ENCODE measurements around the gene GRID2.

DNA sequence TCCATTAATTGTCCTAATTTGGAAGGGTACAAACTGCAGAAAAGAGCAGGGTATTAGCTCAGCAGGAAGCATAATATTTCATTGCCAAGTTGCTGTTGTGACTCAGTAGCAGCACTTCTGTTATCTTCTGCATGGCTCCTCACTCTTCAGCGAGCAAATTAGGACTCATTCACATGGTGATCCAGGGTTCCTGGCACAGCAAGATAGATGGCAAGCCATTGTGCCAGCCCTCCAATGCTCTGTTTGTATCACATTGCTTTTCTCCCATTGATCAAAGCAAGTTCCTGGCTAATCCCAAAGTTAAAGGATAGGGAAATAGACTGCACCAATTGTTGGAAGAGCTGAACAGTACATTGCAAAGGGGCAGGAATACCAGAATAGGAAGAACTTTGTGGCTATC is 1142.3 kb downstream of the GRID2 start:
- no peak for TF ChIP-seq CTCF (IDR thresholded peaks at IDR 0.05; ENCODE audit: low read length)
- no peak for TF ChIP-seq EZH2 (optimal IDR thresholded peaks at IDR 0.05; ENCODE audit: low read depth, low read length)

Data from MM.1S (cell line).